GM21737 (cell line): ENCODE measurements around the gene USF3.

Source experiments
- ATAC-seq: cut with Tn5 transposase; IDR thresholded peaks from one replicate; pipeline ENCODE4 v1.9.1; 2021; ENCODE audit warnings: mild to moderate bottlenecking, moderate library complexity; ENCODE audit not compliant: unreplicated experiment

The USF3 gene

DNA sequence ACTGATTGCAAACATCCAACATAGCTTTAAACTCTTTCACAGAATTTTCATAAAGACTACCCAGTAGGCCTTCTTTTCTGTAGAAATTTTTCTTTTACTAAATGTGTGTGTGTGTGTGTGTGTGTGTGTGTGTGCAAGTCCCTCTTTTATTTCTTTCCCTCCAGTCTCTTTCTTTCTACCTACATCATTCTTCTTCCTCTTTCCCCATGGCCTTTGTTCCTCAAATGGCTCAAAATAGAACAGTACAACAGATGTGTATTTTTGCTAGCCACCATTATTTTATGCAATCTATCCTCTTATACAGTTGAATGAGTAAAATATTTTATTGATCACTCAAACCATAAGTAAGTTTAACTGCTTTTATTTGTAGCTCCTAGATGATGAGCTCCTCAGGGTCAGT lies 76.4 kb downstream of the USF3 start:
- no peak for ATAC-seq

DNA sequence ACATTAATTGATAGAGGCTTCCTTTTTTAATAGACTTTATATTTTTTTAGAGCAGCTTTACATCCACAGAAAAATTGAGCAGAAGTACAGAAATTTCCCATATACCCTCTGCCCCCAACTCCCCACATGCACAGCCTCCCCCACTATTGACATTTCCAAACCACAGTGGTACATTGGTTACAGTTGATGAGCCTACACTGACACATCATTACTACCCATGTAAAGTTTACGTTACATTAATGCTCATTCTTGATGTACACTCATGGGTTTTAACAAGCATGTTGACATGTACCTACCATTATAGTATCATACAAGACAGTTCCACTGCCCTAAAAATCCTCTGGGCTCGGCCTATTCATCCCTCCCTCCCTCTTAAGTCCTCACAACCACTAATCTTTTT lies 78.7 kb downstream of the USF3 start:
- ATAC-seq, result no peak

DNA sequence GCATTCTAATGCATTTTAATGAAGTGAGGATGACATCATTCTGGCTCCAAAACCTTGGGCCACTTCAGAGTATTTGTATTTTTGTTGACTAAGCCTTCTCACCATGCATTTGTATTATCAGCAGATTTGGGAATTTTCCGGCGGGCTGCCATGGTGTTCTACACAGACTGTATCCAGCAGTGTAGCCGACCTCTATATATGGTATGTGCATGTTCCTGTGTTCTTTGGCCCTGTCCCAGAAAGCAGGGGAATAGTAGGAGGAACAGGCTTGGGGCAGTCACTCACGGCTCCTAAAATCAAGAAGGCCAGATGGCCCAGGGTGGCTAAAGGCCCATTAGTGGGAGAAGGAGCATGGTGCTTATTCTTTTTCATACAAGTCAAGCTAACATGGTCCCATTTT lies 80.5 kb downstream of the USF3 start:
- no peak for ATAC-seq

DNA sequence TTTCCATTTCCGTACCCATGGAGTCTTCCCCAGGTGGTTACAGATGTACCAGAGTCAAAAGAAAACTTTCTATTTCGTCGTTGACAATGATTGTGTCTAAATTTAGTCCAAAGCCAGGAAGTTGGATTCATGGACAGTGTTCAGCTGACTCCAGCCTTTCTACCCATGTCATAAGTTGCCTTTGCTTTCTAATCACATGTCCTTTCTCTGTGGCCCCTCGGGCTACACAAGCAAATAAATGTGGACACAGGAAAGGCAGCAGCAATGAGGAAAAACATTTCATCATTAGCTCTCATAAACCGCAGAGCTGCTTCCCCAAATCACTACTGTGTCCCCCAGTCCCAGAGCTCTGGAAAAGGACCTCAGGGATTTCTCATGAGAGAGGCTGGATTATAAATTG lies 82.0 kb downstream of the USF3 start:
- ATAC-seq, result no peak

DNA sequence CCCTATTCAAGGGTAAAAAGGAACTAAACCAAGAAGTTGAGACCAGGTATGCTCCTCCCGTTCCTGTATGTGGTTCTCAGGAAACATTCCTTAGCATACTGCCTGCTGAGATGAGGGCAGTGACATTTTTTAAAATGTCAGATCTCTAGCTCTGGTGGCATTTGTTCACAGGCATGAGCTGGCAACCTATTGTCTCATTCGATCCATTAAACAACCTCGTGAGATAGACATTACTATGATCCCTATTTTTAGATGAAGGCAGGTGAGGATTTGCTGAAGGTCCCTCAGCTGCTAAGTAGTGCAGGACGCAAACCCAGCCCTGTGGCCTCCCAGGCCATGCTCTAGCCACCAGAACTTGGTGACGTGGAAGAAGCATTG lies 89.2 kb downstream of the USF3 start:
- ATAC-seq, result no peak

DNA sequence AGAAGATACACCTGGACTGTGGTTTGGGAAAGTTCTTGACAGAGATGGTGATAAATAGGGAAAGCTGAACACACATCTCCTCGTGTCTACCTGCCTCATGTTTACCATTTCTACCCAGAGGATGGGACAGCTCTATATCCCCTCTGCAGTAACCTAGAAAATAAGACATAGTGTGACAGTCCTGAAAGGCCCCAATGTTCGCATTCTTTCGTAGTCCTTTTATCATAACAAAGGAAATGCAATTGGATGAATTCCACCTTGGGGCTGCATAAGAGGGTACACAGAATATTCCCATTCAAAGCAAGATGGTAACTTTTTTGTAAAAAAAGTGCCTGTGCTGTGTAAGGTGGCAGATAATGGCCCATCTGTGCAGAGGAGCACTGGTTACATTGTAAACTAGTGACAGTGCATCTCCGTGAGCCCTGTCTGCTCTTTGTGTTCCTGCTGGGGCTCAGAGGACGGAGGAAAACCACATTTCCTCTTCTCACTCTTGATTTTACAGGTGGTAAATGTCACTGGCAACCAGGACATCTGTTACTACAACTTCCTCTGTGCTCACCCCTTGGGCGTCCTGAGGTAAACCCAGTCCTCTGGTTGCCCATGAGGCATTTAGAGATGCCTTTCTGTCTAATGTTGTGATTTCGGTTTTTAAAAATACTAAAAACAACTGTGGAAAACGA lies 89.8 kb downstream of the USF3 start:
- ATAC-seq, result peak; percentile 99

DNA sequence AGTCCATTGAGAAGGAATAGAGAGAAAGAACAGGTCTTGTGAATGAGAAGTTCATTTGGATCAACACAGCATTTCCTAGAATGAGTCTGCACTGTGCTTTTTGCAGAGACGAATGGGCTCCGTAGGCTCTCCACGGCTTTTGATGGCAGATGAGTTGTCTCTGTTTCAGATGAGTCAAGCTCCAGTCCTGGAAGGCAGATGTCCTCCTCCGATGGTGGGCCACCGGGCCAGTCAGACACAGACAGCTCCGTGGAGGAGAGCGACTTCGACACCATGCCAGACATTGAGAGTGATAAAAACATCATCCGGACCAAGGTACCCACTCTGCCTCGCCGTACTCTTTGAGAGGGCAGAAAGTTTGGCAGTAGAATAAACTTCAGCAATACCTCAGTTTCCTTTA lies 93.6 kb downstream of the USF3 start:
- no peak for ATAC-seq

DNA sequence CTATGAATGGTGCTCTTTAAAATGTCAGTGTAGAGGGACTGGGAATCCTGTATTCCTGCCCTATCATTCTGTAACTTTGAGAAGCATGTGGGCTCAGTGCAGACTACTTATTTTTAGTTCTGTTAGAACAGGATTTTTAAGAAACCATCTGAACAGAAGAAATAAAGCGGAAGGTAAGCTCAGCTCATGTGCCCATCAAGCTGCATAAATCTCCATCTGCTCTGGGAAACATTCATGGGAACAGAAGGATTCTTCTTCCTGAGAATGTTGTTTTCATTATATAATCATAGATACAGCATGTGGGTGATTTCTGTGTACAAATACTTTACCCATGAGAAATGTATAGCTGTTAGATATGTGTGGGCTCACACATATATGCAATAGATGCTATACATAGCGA lies 94.2 kb downstream of the USF3 start:
- no peak for ATAC-seq

DNA sequence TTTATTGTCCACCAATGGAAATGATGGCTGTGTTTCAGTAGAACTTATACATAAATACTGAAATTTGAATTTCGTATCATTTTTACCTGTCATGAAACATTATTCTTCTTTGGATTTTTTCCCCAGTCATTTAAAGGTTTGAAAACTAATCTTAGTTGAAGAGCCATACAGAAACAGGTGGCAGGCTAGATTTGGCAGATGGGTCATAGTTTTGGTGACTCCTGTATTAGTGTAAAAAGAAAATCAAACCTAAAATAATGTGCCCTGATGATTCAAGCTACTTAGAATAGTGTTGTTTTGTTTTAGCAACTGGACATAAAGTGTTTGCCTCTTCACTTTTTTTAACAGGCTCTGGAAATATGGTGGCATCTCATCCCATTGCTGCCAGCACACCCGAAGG lies 95.2 kb downstream of the USF3 start:
- ATAC-seq, result no peak

DNA sequence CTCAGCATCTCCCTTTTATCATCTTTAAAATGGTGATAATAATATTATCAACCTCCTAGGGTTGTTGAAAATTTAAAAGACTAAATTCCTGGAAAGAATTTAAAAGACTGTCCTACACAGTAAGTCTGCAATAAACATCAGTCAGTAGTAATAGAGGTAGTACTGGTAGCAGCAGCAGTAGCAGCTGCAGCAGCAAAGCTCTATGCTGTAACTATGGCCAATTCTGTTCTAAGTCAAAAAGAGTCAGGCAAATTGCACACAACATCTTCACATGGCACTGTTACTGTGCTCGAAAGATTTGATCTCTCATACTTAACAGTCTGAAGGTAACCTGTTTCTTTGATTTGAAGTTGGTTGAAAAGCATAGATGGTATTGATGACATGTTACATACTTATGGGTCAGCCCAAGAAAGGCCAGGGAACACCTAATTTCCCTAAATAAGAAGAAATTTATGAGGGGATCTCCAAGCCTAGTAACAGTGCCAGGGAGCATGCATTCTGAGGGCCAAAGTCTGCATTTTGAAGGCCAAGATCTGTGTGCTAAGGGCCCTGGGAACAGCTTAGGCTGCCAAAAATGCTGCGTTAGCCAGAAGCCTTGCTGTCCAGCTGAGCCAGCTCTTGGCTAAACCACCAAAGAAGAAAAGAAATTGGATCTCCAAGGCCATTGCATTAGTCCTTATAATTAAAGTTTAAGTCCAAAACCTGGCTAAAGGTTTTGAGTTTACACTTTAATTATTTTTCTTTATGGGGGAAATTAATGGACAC lies 95.8 kb downstream of the USF3 start:
- no peak for ATAC-seq
